ENCODE measurements around the gene ARHGAP15.

The ARHGAP15 gene

GRCh38 chr2:143148011-143148410 lies 18.8 kb downstream of the ARHGAP15 start:
- Histone ChIP-seq H3K23ac (ENCODE audit: low read depth, low read length, poor library complexity) (no peak overlapping the region), H2BK5ac (ENCODE audit: low read length) (no peak overlapping the region), H2AFZ (ENCODE audit: low read length) (no peak overlapping the region), H3K9ac (ENCODE audit: low read depth, low read length, poor library complexity) (no peak overlapping the region), H3K4me1 (ENCODE audit: control insufficient read depth in 2 of 2, insufficient read depth in 1 of 2, low read depth in 1 of 2, low read length in 2 of 2) (no peaks in the 10 kb centered on the region), H2AK5ac (ENCODE audit: low read depth, low read length) (no peak overlapping the region), H2BK12ac (ENCODE audit: low read length) (no peak overlapping the region), H3K9me3 (replicated peaks in 1 of 2; ENCODE audit: control insufficient read depth in 2 of 2, insufficient read depth in 1 of 2, low read depth in 1 of 2, low read length in 2 of 2) (peaks cover 0 to 2% of the 10 kb centered on the region in 2 donors), H3K27me3 (ENCODE audit: control insufficient read depth in 3 of 3, insufficient read depth in 3 of 3, low read depth in 1 of 3, low read length in 3 of 3) (peaks cover 0 to 1% (median 0%) of the 10 kb centered on the region in 3 experiments), H3K18ac (ENCODE audit: low read length) (no peak overlapping the region), H3K79me1 (ENCODE audit: low read depth, low read length) (no peaks in the 10 kb centered on the region), H3K14ac (ENCODE audit: low read length) (no peak overlapping the region), H3K27ac (replicated peaks; ENCODE audit: low read length) (no peak overlapping the region), H3K4me3 (ENCODE audit: low read length in 2 of 2) (no peak overlapping the region), H4K8ac (ENCODE audit: low read depth, low read length) (no peak overlapping the region), H4K91ac (ENCODE audit: low read depth, low read length, poor library complexity) (no peak overlapping the region), H2BK15ac (ENCODE audit: low read length) (no peak overlapping the region), H3K4me2 (ENCODE audit: insufficient read depth, low read length, poor library complexity, severe bottlenecking) (no peak overlapping the region), H3K36me3 (replicated peaks in 1 of 2; ENCODE audit: control insufficient read depth in 2 of 2, insufficient read depth in 2 of 2, low read length in 2 of 2) (no peaks in the 10 kb centered on the region), H2BK120ac (ENCODE audit: low read depth, low read length) (no peak overlapping the region), H3K4ac (ENCODE audit: low read length) (no peak overlapping the region)
- no peak for DNase-seq (ENCODE audit: low spot score)

- no peaks in the 10 kb centered on the region for H3K4me1 ChIP-seq (ENCODE audit: control insufficient read depth in 2 of 2, insufficient read depth in 1 of 2, low read depth in 1 of 2, low read length in 2 of 2)
- WGBS, 2 donors (ENCODE audit: extremely low coverage in 2 of 2, insufficient read length in 2 of 2, insufficient replicate concordance in 1 of 2): no CpG with 5 or more reads among the region's 5 CpGs
- H3K27ac ChIP-seq (replicated peaks; ENCODE audit: low read length): no peak overlapping the region
- H3K36me3 ChIP-seq (replicated peaks in 1 of 2; ENCODE audit: control insufficient read depth in 2 of 2, insufficient read depth in 2 of 2, low read length in 2 of 2): no peaks in the 10 kb centered on the region
- H3K14ac ChIP-seq (ENCODE audit: low read length): no peak overlapping the region
- no peak overlapping the region for H2BK120ac ChIP-seq (ENCODE audit: low read depth, low read length)
- no peak overlapping the region for H2BK12ac ChIP-seq (ENCODE audit: low read length)
- H4K8ac ChIP-seq (ENCODE audit: low read depth, low read length): no peak overlapping the region
- no peak for DNase-seq (ENCODE audit: low spot score)
- no peak overlapping the region for H3K18ac ChIP-seq (ENCODE audit: low read length)
- H3K79me1 ChIP-seq (ENCODE audit: low read depth, low read length): no peaks in the 10 kb centered on the region
- no peak overlapping the region for H2BK5ac ChIP-seq (ENCODE audit: low read length)
- no peak overlapping the region for H2BK15ac ChIP-seq (ENCODE audit: low read length)
- no peak overlapping the region for H3K4ac ChIP-seq (ENCODE audit: low read length)
- no peak overlapping the region for H2AFZ ChIP-seq (ENCODE audit: low read length)
- no peak overlapping the region for H3K4me2 ChIP-seq (ENCODE audit: insufficient read depth, low read length, poor library complexity, severe bottlenecking)
- H3K27me3 ChIP-seq (ENCODE audit: control insufficient read depth in 3 of 3, insufficient read depth in 3 of 3, low read depth in 1 of 3, low read length in 3 of 3): peaks cover 0 to 1% (median 0%) of the 10 kb centered on the region in 3 experiments
- H3K23ac ChIP-seq (ENCODE audit: low read depth, low read length, poor library complexity): no peak overlapping the region
- H2AK5ac ChIP-seq (ENCODE audit: low read depth, low read length): no peak overlapping the region
- no peak overlapping the region for H4K91ac ChIP-seq (ENCODE audit: low read depth, low read length, poor library complexity)
- H3K9me3 ChIP-seq (replicated peaks in 1 of 2; ENCODE audit: control insufficient read depth in 2 of 2, insufficient read depth in 1 of 2, low read depth in 1 of 2, low read length in 2 of 2): peaks cover 0 to 2% of the 10 kb centered on the region in 2 donors
- H3K4me3 ChIP-seq (ENCODE audit: low read length in 2 of 2): no peak overlapping the region
- H3K9ac ChIP-seq (ENCODE audit: low read depth, low read length, poor library complexity): no peak overlapping the region
Observed at GRCh38 chr2:143148757-143149156, 19.5 kb downstream of the ARHGAP15 start.

GRCh38 chr2:143150287-143150686 lies 21.1 kb downstream of the ARHGAP15 start:
- H3K9me3 ChIP-seq (replicated peaks in 1 of 2; ENCODE audit: control insufficient read depth in 2 of 2, insufficient read depth in 1 of 2, low read depth in 1 of 2, low read length in 2 of 2): peaks cover 0 to 2% of the 10 kb centered on the region in 2 donors
- peaks cover 0 to 1% (median 0%) of the 10 kb centered on the region in 3 experiments for H3K27me3 ChIP-seq (ENCODE audit: control insufficient read depth in 3 of 3, insufficient read depth in 3 of 3, low read depth in 1 of 3, low read length in 3 of 3)
- H2BK12ac ChIP-seq (ENCODE audit: low read length): no peak overlapping the region
- no peak overlapping the region for H3K4me3 ChIP-seq (ENCODE audit: low read length in 2 of 2)
- DNase-seq (ENCODE audit: low spot score): no peak
- H2BK120ac ChIP-seq (ENCODE audit: low read depth, low read length): no peak overlapping the region
- H3K18ac ChIP-seq (ENCODE audit: low read length): no peak overlapping the region
- WGBS, 2 donors (ENCODE audit: extremely low coverage in 2 of 2, insufficient read length in 2 of 2, insufficient replicate concordance in 1 of 2): no CpG with 5 or more reads among the region's 4 CpGs
- no peak overlapping the region for H2AK5ac ChIP-seq (ENCODE audit: low read depth, low read length)
- no peak overlapping the region for H2BK15ac ChIP-seq (ENCODE audit: low read length)
- H3K79me1 ChIP-seq (ENCODE audit: low read depth, low read length): no peaks in the 10 kb centered on the region
- no peaks in the 10 kb centered on the region for H3K36me3 ChIP-seq (replicated peaks in 1 of 2; ENCODE audit: control insufficient read depth in 2 of 2, insufficient read depth in 2 of 2, low read length in 2 of 2)
- no peak overlapping the region for H3K23ac ChIP-seq (ENCODE audit: low read depth, low read length, poor library complexity)
- H4K91ac ChIP-seq (ENCODE audit: low read depth, low read length, poor library complexity): no peak overlapping the region
- H3K4me2 ChIP-seq (ENCODE audit: insufficient read depth, low read length, poor library complexity, severe bottlenecking): no peak overlapping the region
- H2BK5ac ChIP-seq (ENCODE audit: low read length): no peak overlapping the region
- no peaks in the 10 kb centered on the region for H3K4me1 ChIP-seq (ENCODE audit: control insufficient read depth in 2 of 2, insufficient read depth in 1 of 2, low read depth in 1 of 2, low read length in 2 of 2)
- H3K14ac ChIP-seq (ENCODE audit: low read length): no peak overlapping the region
- no peak overlapping the region for H3K9ac ChIP-seq (ENCODE audit: low read depth, low read length, poor library complexity)
- no peak overlapping the region for H4K8ac ChIP-seq (ENCODE audit: low read depth, low read length)
- no peak overlapping the region for H3K4ac ChIP-seq (ENCODE audit: low read length)
- no peak overlapping the region for H2AFZ ChIP-seq (ENCODE audit: low read length)
- H3K27ac ChIP-seq (replicated peaks; ENCODE audit: low read length): no peak overlapping the region

- no peaks in the 10 kb centered on the region for H3K36me3 ChIP-seq (replicated peaks in 1 of 2; ENCODE audit: control insufficient read depth in 2 of 2, insufficient read depth in 2 of 2, low read length in 2 of 2)
- no peak overlapping the region for H2BK15ac ChIP-seq (ENCODE audit: low read length)
- H2AK5ac ChIP-seq (ENCODE audit: low read depth, low read length): no peak overlapping the region
- H3K79me1 ChIP-seq (ENCODE audit: low read depth, low read length): no peaks in the 10 kb centered on the region
- no peak for DNase-seq (ENCODE audit: low spot score)
- H3K27me3 ChIP-seq (ENCODE audit: control insufficient read depth in 3 of 3, insufficient read depth in 3 of 3, low read depth in 1 of 3, low read length in 3 of 3): peaks cover 0 to 1% (median 0%) of the 10 kb centered on the region in 3 experiments
- H3K4me3 ChIP-seq (ENCODE audit: low read length in 2 of 2): no peak overlapping the region
- H2BK120ac ChIP-seq (ENCODE audit: low read depth, low read length): no peak overlapping the region
- no peak overlapping the region for H3K18ac ChIP-seq (ENCODE audit: low read length)
- no peak overlapping the region for H3K27ac ChIP-seq (replicated peaks; ENCODE audit: low read length)
- no peak overlapping the region for H3K14ac ChIP-seq (ENCODE audit: low read length)
- WGBS, 2 donors (ENCODE audit: extremely low coverage in 2 of 2, insufficient read length in 2 of 2, insufficient replicate concordance in 1 of 2): no CpG with 5 or more reads among the region's 1 CpG
- H3K23ac ChIP-seq (ENCODE audit: low read depth, low read length, poor library complexity): no peak overlapping the region
- H3K9me3 ChIP-seq (replicated peaks in 1 of 2; ENCODE audit: control insufficient read depth in 2 of 2, insufficient read depth in 1 of 2, low read depth in 1 of 2, low read length in 2 of 2): peaks cover 0 to 2% of the 10 kb centered on the region in 2 donors
- H3K9ac ChIP-seq (ENCODE audit: low read depth, low read length, poor library complexity): no peak overlapping the region
- H3K4me2 ChIP-seq (ENCODE audit: insufficient read depth, low read length, poor library complexity, severe bottlenecking): no peak overlapping the region
- no peak overlapping the region for H4K8ac ChIP-seq (ENCODE audit: low read depth, low read length)
- no peak overlapping the region for H2AFZ ChIP-seq (ENCODE audit: low read length)
- no peak overlapping the region for H4K91ac ChIP-seq (ENCODE audit: low read depth, low read length, poor library complexity)
- H3K4me1 ChIP-seq (ENCODE audit: control insufficient read depth in 2 of 2, insufficient read depth in 1 of 2, low read depth in 1 of 2, low read length in 2 of 2): no peaks in the 10 kb centered on the region
- H2BK12ac ChIP-seq (ENCODE audit: low read length): no peak overlapping the region
- no peak overlapping the region for H3K4ac ChIP-seq (ENCODE audit: low read length)
- H2BK5ac ChIP-seq (ENCODE audit: low read length): no peak overlapping the region
Observed at GRCh38 chr2:143151111-143151752, 22.0 kb downstream of the ARHGAP15 start.
